HG03342 (cell line): ENCODE measurements around the gene MCHR1.

ENCODE experiments used
- ATAC-seq: cut with Tn5 transposase; IDR thresholded peaks from one replicate; pipeline ENCODE4 v1.9.1; 2021; ENCODE audit warnings: mild to moderate bottlenecking, moderate library complexity; ENCODE audit not compliant: unreplicated experiment

Gene MCHR1, protein sequence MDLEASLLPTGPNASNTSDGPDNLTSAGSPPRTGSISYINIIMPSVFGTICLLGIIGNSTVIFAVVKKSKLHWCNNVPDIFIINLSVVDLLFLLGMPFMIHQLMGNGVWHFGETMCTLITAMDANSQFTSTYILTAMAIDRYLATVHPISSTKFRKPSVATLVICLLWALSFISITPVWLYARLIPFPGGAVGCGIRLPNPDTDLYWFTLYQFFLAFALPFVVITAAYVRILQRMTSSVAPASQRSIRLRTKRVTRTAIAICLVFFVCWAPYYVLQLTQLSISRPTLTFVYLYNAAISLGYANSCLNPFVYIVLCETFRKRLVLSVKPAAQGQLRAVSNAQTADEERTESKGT

DNA sequence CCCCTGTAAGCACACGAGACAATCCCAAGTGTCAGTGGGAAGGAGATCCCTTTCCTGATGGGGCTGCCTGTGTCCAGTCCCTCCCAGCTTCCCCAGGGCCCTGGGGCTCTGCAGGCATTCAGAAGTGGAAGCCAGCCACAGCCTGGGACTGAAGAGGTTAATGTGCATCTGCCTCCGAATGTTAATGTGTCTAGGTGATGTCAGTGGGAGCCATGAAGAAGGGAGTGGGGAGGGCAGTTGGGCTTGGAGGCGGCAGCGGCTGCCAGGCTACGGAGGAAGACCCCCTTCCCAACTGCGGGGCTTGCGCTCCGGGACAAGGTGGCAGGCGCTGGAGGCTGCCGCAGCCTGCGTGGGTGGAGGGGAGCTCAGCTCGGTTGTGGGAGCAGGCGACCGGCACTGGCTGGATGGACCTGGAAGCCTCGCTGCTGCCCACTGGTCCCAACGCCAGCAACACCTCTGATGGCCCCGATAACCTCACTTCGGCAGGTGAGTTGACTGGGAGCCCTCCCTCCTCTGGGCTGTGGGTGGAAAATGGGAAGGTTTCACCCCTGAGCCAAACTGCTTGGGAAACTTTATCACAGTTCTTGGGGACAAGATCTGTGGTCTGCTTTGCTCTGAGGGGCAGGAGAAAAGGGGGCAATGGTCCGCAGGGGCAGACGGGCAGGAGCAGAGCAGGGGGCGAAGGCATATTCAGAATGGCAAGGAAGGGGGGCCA is at the start of gene MCHR1:
MCHR1 (plus strand) TSS at position 236 of the 715 bp plus-strand sequence; CDS start at position 405, 169 bp downstream.
- no peak for ATAC-seq

DNA sequence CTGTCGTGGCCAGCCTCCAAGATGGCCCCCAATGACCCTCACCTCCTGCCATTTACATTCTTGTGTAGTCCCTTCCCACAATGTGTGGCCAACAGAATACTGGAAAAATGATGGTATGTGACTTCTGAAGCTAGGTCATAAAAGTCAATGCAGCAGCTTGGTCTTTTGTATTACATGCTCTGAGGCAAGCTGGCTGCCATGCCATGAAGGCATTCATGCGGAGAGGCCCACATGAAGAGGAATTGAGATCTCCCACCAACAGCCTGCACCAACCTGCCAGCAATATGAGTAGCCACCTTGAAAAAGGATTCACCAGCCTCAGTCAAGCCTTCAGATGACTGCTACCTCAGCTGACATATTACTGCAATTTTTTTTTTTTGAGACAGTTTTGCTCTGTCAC is 47.4 kb upstream of the MCHR1 start:
- no peak for ATAC-seq

DNA sequence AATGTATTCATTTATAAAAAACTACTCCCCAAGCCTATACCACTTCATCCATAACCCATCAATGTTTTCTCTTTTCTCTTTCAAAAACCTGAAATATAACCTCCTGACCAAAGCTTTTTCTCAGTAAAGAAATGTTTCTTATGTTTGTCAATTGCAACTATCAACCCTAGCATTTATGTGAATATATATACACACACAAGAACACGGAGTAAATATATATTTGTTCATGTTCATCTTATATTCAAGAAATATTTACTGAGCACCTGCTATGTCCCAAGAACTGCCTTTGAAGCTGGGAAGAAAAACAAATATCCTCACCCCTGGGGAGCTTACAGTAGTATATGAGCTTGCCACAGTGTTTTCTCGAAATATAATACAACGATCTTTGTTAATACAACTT is 46.2 kb upstream of the MCHR1 start:
- no peak for ATAC-seq

DNA sequence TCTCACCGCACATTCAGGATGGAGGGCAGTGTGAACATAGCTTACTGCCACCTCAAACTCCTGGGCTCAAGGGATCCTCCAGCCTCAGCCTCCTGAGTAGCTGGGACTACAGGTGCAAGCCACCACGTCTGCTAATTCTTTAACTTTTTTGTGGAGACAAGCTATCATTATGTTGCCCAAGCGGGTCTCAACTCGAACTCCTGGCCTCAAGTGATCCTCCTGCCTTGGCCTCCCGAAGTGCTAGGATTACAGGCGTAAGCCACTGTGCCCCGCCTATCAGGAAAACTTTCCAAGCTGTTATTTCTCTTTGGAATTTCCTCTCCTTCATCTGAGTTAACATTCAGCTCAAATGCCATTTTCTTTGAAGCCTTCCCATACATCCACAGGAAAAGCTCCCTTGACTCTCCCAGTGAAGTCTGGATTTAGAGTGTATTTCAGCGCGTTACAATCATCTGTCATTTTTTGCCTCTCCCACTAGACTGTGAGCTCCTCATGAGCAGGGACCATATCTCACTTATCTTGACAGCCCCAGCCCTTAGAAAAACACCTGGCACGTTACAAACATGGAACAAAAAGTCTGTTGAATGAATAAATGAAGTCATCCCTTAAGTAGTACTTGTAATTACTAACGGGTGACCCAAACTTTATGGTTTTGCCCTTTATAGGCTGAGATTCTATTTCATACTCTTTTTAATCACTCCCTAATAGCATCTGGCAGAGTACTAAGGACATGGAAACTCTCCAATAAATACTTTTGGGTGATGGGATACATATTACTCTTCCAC is 45.0 kb upstream of the MCHR1 start:
- ATAC-seq = no peak

DNA sequence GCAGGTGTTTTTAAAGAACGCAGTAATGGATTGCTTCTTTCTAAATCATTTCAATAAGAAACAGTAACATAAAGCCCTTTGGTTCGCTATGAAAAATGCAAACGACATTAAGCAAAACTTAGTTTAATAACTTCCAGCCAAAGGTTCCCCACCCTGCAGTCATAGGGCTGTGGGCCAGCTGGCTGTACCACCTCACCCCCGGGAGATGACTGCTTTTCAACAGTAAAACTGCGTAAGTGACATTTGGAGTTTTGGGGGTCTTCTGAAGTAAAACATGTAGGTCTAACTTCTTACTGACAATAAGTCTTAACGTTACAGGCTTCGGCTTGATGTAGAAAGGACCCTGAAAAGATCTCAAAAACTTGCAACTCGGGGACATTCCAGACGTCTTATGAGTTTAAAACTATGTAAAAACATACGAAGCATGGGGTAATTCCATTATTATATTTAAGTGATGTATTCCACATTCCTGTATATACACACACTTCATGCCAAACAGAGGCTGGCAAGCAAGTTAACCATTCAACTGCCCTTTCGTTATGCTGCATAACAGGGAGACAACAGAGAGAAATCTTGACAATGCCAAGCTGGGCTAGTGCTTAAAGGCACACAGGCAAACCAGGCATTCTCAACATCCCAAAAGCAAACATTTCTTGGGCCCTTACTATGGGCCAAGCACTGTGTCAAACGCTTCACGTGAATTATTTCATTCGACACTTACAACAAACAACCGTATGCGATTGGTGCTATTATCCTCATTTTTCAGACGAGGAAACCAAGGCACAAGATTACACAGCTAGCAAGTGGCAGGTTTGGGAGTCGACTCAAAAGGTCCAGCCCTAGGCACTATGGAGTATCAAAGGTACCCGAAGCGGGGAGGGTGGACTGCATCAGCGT is 44.0 kb upstream of the MCHR1 start:
- ATAC-seq = no peak

DNA sequence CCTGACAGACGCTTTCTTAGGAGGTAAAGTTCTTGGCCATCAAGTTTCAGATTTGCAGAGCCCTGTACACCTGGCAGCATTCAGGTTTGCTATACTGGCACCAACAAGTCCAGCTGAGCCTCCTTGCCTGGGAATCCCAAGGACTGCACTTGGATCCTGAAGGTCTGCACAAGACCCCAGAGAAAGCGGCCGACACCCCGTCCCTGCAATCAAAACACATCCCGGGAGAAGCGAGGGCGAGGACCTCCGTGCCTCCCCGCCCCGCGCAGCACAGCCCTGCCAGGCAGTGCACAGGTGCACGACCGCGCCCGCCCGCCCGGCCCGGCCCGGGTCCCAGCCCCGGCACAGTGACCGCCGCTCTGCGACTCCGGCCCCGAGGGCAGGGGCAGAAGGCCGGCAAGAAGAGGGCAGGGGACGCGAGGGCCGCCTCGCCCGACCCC is 43.3 kb upstream of the MCHR1 start:
- ATAC-seq = peak; percentile 4

DNA sequence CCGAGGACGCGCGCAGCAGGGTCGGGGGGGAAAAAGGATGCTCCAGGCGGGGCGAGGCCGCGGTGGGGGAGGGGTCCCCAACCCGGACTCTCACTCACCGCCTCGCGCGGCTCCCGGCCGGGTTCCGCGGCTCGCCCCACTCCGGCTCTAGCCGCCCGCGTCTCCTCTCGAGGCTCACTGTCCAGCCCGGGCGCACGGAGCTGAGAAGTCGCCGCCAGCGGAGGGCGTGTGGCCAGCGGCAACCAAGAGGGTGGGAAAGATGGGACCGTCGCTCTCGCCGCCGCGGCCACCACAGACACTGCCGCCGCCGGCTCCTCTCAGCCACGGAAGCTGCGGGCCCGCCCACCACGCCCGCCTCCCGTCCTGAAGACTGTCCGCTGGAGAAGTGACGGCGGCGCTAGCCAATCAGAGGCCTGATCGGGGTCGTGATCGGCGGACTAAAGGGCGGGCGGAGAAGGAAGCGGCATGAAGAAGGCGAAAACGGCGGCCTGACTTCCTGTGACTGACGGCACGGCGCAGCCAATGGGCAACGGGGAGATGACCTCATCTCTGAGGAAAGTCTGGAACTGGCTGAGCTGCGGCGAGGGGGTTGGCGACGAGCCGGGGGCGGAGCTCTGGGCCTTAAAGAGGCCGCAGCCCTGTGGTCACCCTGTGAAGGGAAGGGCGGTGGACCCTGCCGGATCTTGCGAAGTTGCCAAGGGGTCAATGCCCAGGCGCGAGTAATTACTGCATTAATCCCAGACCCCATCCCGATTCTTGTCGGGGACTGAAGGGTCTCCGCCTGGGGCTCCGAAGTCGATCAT is 42.7 kb upstream of the MCHR1 start, which contains the start of gene MRTFA:
MRTFA (minus strand) TSS at position 340 of the 803 bp plus-strand sequence.
- peak; percentile 93 for ATAC-seq

DNA sequence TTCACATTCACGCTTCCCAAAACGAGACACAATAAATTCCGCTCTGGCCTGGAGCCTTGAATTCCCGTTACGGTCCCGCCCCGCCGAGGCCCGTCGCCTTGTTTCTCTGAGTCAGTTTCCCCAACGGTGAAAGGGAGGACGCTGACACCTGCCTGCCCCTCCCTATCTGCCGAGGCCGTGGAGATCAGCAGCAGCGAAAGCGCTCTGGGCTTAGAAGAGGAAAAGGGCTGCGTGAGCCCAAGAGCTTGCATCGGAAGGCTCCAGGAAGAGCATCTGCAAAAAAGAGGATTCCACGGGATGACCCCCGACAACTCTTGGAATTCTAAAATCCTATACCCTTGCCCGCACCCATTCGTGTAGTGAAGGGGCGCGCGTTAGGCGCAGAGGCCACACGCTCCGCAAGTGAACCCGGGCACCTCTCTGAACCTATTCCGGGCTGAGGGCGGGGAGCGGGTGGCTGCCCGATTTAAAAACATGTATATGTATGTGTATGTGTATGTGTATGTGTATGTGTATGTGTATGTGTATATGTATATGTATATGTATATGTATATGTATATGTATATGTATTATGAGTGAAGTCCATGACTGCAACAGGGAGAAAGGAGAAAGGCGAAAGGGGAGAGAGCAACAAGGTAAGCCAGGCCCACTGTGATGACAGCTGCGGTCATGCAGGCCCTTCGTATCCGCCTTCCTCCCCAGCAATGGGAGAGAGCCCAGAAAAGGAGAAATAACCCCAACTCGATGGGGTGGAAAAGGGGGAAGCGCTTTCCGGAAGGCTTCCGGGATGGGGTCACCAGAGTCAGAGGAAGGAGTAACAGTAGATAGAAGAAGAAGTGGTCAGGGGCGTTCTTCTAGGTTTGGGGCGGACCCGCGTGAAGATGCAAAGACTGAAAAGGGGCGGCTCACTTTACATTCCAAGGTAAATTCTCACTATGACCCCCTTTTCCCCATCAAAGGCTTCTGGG is 41.8 kb upstream of the MCHR1 start:
- peak; percentile 12 for ATAC-seq

DNA sequence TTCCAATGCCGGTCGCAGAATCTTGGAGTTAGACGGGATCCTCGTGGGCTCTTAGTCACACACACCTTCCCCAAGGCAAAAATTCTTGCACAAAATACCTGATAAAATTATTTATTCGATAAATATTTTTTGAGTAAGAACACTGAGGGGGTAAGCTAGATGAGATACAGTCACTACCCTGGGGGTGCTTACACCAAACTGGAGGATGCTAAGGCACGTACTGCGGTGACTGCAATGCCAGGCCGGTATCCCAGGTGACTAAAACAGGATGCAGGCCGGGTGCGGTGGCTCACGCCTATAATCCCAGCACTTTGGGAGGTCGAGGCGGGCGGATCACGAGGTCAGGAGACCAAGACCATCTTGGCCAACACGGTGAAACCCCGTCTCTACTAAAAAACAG is 41.0 kb upstream of the MCHR1 start:
- no peak for ATAC-seq

DNA sequence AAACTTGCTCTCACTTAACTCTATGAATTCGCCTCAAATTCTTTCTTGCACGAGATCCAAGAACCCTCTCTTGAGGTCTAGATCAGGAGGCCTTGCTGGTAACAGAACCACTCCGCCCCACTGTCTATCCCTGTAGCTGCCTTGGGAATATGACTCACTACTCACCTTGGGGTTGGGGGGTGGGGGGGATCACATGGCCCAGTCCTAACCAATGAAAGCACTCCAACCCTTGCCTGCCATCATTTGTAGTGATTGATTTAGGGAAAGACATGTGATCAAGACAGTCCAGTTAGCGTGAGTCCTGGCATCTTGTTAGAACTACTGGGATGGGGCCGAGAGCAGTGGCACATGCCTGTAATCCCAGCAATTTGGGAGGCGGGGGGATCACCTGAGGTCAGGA is 38.0 kb upstream of the MCHR1 start:
- ATAC-seq = no peak

DNA sequence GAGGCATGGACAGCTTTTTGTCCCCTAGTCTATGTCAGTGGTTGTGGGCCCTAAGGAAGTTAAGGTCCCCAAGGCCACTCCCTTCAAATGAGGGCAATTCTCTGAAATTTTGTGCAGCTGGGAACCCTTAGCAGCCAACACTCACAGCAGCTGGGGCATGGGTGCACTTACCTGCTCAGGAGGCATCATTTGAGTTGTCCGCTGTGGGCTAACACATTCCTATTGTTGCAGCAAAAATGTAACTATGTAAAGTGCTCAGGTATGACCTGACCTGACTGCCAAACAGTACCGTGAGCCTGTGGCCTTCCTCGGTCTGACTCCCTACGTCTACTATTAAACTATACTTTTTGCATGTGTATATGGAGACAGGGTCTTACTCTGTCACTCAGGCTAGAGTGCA is 37.0 kb upstream of the MCHR1 start:
- no peak for ATAC-seq

DNA sequence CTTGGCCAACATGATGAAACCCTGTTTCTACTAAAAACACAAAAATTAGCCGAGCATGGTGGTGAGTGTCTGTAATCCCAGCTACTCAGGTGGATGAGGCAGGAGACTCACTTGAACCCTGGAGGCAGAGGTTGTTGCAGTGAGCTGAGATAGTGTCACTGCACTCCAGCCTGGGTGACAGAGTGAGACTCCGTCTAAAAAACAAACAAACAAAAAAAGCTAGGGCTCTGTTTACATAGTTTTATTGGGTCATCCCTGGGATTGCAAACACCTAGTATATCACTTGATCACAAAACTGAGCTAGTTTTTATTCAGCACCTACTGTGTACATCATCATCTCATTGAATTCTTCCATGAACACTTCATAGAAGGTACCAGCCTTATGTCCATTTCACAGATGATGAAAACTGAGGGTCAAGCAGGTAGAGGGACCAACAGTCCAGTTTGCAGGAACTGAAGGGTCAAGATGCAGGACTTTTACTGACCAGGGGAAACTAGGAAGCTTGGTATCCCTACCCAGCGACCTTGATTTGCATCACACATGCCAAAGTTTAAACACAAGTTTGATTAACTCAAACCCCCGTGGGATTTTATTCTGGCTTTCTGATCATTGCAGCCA is 33.6 kb upstream of the MCHR1 start:
- ATAC-seq = no peak

DNA sequence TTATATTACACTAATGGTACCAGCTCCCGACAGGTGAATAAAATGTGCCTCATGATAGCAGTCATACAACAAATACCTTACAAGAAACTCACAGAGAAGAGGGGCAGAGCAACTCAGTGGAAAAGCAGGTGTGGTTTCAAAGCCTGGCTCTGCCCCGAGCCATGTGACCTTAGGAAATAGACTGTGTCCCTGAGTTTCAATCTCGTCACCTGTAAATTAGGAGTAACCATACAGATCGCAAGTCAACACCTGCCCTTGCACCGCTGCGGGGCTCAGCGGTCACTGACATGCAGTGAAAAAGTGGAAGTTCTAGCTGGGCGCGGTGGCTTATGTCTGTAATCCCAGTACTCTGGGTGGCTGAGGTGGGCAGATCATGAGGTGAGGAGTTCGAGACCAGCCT is 30.9 kb upstream of the MCHR1 start:
- ATAC-seq = no peak

DNA sequence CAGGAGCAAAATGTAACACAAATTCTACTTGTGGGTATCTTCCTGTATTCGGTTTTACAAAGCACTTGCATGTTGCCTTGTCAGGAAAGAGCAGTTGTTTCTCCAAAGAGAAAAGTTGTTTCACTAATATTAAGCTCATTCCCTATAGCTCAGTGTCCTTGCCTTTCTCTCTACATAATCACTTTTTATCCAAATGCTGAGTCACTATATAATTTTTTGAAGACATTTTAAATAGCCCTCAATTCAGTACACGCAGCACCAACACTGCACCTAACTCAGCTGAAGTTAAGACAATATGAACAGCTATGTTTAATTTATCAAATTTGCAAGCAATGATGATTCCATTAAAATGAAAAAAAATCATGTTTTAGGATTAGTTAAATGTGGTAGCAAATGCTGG is 28.2 kb upstream of the MCHR1 start:
- no peak for ATAC-seq

DNA sequence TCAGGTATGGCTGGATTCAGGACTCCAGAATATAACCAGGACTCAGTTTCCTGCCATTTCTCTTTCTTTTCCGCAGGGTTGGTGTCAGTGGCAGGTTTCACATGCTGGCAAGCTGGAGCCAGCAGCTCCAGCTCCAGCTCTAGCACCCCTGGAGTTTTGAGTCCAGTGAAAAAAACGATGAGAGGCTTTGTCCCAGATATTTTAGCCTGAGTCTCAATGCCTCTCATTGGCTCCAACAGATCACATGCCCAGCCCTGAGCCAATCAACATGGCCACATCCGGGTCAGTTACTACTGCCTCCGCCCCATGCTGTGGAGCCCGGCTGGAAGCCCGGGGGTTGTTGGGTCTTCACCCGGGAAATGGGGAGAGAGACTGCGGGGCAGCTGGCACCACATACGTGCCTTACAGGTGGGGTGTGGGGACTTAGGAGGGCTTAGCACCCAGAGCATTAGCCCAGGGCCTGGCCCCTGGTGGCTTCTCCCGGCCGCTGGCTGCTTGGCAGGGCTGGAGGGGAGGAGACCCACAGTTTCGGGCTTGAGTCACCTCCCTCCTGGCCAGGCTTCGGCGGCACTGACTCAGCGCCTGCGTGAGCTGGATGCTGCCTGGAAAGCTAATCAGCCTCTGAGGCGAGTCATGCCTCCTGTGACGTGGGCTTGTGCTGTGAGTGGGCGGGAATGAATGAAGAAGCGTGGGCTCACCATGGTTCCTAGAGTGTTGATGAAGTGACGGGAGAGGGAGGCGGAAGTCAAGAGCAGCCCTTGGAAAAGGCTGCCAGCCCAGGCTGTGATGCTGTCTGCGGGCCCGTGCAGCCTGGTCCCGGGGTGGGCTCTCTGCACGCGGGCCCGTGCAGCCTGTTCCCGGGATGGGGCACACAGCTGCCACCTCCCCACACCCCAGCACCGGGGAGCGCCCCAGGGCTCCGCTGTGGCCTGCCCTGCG is 27.5 kb upstream of the MCHR1 start:
- ATAC-seq = no peak

DNA sequence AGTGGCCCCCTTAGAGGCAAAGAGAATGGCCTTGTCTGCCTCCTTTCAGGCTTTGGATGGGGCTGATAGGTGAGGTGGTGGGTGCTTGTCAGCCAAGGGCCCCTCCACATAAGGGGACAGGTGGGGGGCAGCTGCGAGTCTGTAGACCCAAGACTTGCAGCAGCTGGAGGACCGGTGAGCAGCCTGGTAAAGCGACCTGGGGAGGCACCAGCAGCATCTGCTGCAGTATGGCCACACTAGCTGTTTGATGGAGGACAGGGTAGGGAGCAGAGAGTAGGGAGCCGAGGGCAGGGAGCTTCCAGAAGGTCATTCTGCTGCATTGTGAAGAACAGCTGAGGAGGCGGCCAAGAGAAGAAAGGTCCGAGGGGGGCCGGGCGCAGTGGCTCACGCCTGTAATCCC is 25.9 kb upstream of the MCHR1 start:
- no peak for ATAC-seq
